Thyroid gland (tissue), 4 donors: Measurements from ENCODE around the gene NR5A2.

Source experiments
- CTCF ChIP-seq, 6 experiments: fragments of 200-600 bp in 3 of 6; fragments of 450-650 bp in 3 of 6; sonication (generic) in 3 of 6; IDR thresholded peaks; one replicate each; pipeline ENCODE4 v1.5.1; 2016 to 2019; ENCODE audit warnings: antibody characterized with exemption in 6 of 6, mild to moderate bottlenecking in 2 of 6, inconsistent platforms in 1 of 6, moderate library complexity in 1 of 6
- POLR2A ChIP-seq, 2 donors: fragments of 450-650 bp; IDR thresholded peaks; one replicate each; pipeline ENCODE4 v1.6.1; 2017; ENCODE audit warnings: antibody characterized with exemption in 2 of 2, mild to moderate bottlenecking in 2 of 2, moderate library complexity in 1 of 2

GRCh38 chr1:200115532-200115931 is 88.0 kb downstream of the NR5A2 start:
- no peak for TF ChIP-seq POLR2A (IDR thresholded peaks at IDR 0.05)
- TF ChIP-seq CTCF (IDR thresholded peaks at IDR 0.05), result no peak
